ENCODE data around the gene GDPD2.
A peak's percentile ranks its signal among the peaks of the same experiment; 100 is the strongest.

GDPD2 gene

GRCh38 chrX:70481471-70482270 is 58.6 kb downstream of the GDPD2 start:
- peak overlapping the region in 1 of 2 donors; percentile 25 for H3K9ac ChIP-seq (ENCODE audit: low read depth in 1 of 2, low read length in 2 of 2)
- H3K27me3 ChIP-seq (ENCODE audit: control insufficient read depth in 1 of 2, insufficient read depth in 2 of 2, low read length in 2 of 2): no peaks in the 10 kb centered on the region
- peak overlapping the region in 1 of 2 donors; percentile 15 for H3K4me3 ChIP-seq (ENCODE audit: low read depth in 1 of 2, low read length in 2 of 2)
- H3K36me3 ChIP-seq (ENCODE audit: control insufficient read depth in 1 of 2, insufficient read depth in 2 of 2, low read length in 2 of 2): no peaks in the 10 kb centered on the region
- H3K27ac ChIP-seq (ENCODE audit: low read depth, low read length): no peak overlapping the region
- peaks cover 54 to 59% of the 10 kb centered on the region in 2 donors for H3K4me1 ChIP-seq (ENCODE audit: control insufficient read depth in 1 of 2, insufficient read depth in 2 of 2, low read length in 2 of 2)
- H3K9me3 ChIP-seq (ENCODE audit: control insufficient read depth in 1 of 2, low read length in 2 of 2): no peaks in the 10 kb centered on the region

GRCh38 chrX:70482300-70482699 is 59.2 kb downstream of the GDPD2 start:
- Histone ChIP-seq H3K9me3 (ENCODE audit: control insufficient read depth in 1 of 2, low read length in 2 of 2) (no peaks in the 10 kb centered on the region), H3K36me3 (ENCODE audit: control insufficient read depth in 1 of 2, insufficient read depth in 2 of 2, low read length in 2 of 2) (peaks cover 0 to 2% of the 10 kb centered on the region in 2 donors), H3K9ac (ENCODE audit: low read depth in 1 of 2, low read length in 2 of 2) (no peak overlapping the region), H3K4me3 (ENCODE audit: low read depth in 1 of 2, low read length in 2 of 2) (no peak overlapping the region), H3K27me3 (ENCODE audit: control insufficient read depth in 1 of 2, insufficient read depth in 2 of 2, low read length in 2 of 2) (no peaks in the 10 kb centered on the region), H3K27ac (ENCODE audit: low read depth, low read length) (no peak overlapping the region), H3K4me1 (ENCODE audit: control insufficient read depth in 1 of 2, insufficient read depth in 2 of 2, low read length in 2 of 2) (peaks cover 54% of the 10 kb centered on the region in 2 donors)
